Stimulated activated CD8-positive, alpha-beta memory T cell treated with anti-CD3 and anti-CD28 coated beads, Interleukin-7, amount 100 ng/mL, for 48 hours (primary cell): ENCODE measurements around the gene METAP1.
"Not testable (repeated sequence)": the region's sequence is repeated elsewhere in the genome, so short reads cannot be mapped to it uniquely, and the experiment has no call there.

Experiments used
- DNase-seq, 2 donors: peaks; one replicate each; pipeline ENCODE4 v3.0.0-alpha.2; 2020; ENCODE audit warnings: low read depth in 1 of 2; ENCODE audit errors: extremely low read depth in 1 of 2

Gene METAP1

GRCh38 chr4:99090481-99091215 lies 95.1 kb downstream of the METAP1 start:
- DNase-seq, result no peak

- DNase-seq, result no peak
These were observed 95.7 kb downstream of the METAP1 start for GRCh38 chr4:99091216-99091575.

GRCh38 chr4:99091841-99092240 lies 96.3 kb downstream of the METAP1 start:
- not testable (repeated sequence) for DNase-seq

GRCh38 chr4:99099311-99099710 lies 103.8 kb downstream of the METAP1 start:
- DNase-seq, result no peak

GRCh38 chr4:99099814-99100213 lies 104.3 kb downstream of the METAP1 start:
- DNase-seq, result not testable (repeated sequence)

- no peak for DNase-seq
These were observed 105.4 kb downstream of the METAP1 start for GRCh38 chr4:99100876-99101275.

GRCh38 chr4:99102634-99103033 lies 107.1 kb downstream of the METAP1 start:
- no peak for DNase-seq

- DNase-seq, result no peak
These were observed 107.6 kb downstream of the METAP1 start for GRCh38 chr4:99103166-99103565.

- no peak for DNase-seq
These were observed 108.6 kb downstream of the METAP1 start for GRCh38 chr4:99104153-99104552.

GRCh38 chr4:99109286-99109685 lies 113.8 kb downstream of the METAP1 start:
- DNase-seq, result not testable (repeated sequence)
